Endothelial cell of umbilical vein (primary cell): ENCODE data around the gene LCN6. TPM values are rescaled to one million over a fixed set of nuclear protein-coding genes. Genes with fewer than 3 reads are reported as not detected.

ENCODE experiments used
- BruUV-seq: library from RNA; stranded (reverse); fragments of 400-500 nt; replicated peaks from 2 replicates; lab custom pipeline; 2021; lab: Mats Ljungman, UMichigan
- CTCF ChIA-PET: fragments of 300-600, 350-600 bp; sonication (Branson Sonifier 250); formaldehyde crosslinking; loops from one replicate; lab custom pipeline; 2021; ENCODE audit warnings: antibody characterized with exemption, inconsistent platforms; lab: Charles Lee
- POLR2A ChIA-PET: fragments of 300-600, 350-600 bp; sonication (Branson Sonifier 250); formaldehyde crosslinking; loops from one replicate; lab custom pipeline; 2021; ENCODE audit warnings: antibody characterized with exemption, inconsistent platforms; lab: Charles Lee
- DNase-seq: peaks from one replicate; pipeline ENCODE4 v3.0.0-alpha.2; 2011; ENCODE audit warnings: low read depth, low spot score
- FAIRE-seq: peaks from 2 replicates; lab custom pipeline; 2011; peaks lifted over from hg19 to GRCh38; lab: Jason Lieb, UNC
- H2AFZ ChIP-seq: 2 replicates; pipeline ENCODE4 v1.6.0; 2012; ENCODE audit warnings: low read depth, low read length, control low read depth, inconsistent platforms
- H3K27ac ChIP-seq: 2 replicates; pipeline ENCODE4 v1.5.1; 2011; ENCODE audit warnings: low read depth, mild to moderate bottlenecking, control low read depth, low read length, moderate library complexity; ENCODE audit not compliant: insufficient read depth
- H3K27me3 ChIP-seq, 2 experiments: 2 replicates each; pipeline versions ENCODE4 v1.6.0 to v1.6.1; 2011; ENCODE audit warnings: low read length in 2 of 2, mixed read lengths in 1 of 2; ENCODE audit not compliant: control insufficient read depth in 2 of 2, insufficient read depth in 2 of 2
- H3K36me3 ChIP-seq, 2 experiments: 2 replicates in 1 of 2; 3 replicates in 1 of 2; pipeline ENCODE4 v1.5.1; 2011; ENCODE audit warnings: low read length in 2 of 2, mild to moderate bottlenecking in 1 of 2, moderate library complexity in 1 of 2; ENCODE audit not compliant: control insufficient read depth in 2 of 2, insufficient read depth in 2 of 2; ENCODE audit errors: extremely low read depth in 1 of 2
- H3K4me1 ChIP-seq: 3 replicates; pipeline ENCODE4 v1.5.1; 2011; ENCODE audit warnings: mild to moderate bottlenecking, low read length; ENCODE audit not compliant: control insufficient read depth, insufficient read depth; ENCODE audit errors: extremely low read depth
- H3K4me2 ChIP-seq: 2 replicates; pipeline ENCODE4 v1.6.1; 2011; ENCODE audit warnings: low read length, control low read depth, mixed read lengths; ENCODE audit not compliant: insufficient read depth
- H3K4me3 ChIP-seq, 3 experiments: fragments of 200-600 bp in 1 of 3; sonication (generic), shearing (Covaris generic) in 1 of 3; replicated peaks in 1 of 3; 2 replicates each; pipeline ENCODE4 v1.5.1; 2011 to 2016; ENCODE audit warnings: control low read depth in 3 of 3, low read length in 3 of 3, mild to moderate bottlenecking in 2 of 3, inconsistent platforms in 1 of 3, low read depth in 1 of 3, moderate library complexity in 1 of 3; ENCODE audit not compliant: insufficient read depth in 1 of 3
- H3K79me2 ChIP-seq: 2 replicates; pipeline ENCODE4 v1.6.0; 2012; ENCODE audit warnings: low read length, inconsistent platforms; ENCODE audit not compliant: control insufficient read depth, insufficient read depth
- H3K9ac ChIP-seq: replicated peaks from 2 replicates; pipeline ENCODE3; 2011; ENCODE audit warnings: low read length, control low read depth; ENCODE audit not compliant: insufficient read depth; ENCODE audit errors: extremely low read depth
- H3K9me1 ChIP-seq: replicated peaks from 3 replicates; pipeline ENCODE4 v1.6.0; 2011; ENCODE audit warnings: mild to moderate bottlenecking, low read length; ENCODE audit not compliant: control insufficient read depth, insufficient read depth; ENCODE audit errors: extremely low read depth
- H3K9me3 ChIP-seq: replicated peaks from 2 replicates; pipeline ENCODE4 v1.5.1; 2012; ENCODE audit warnings: low read length, inconsistent platforms; ENCODE audit not compliant: control insufficient read depth, insufficient read depth
- H4K20me1 ChIP-seq: replicated peaks from 2 replicates; pipeline ENCODE3; 2011; ENCODE audit warnings: mild to moderate bottlenecking, low read length; ENCODE audit not compliant: control insufficient read depth, insufficient read depth; ENCODE audit errors: extremely low read depth
- CTCF ChIP-seq, 2 donors: IDR thresholded peaks; 1 replicate in 1 of 2; 2 replicates in 1 of 2; pipeline ENCODE4 v1.5.1; 2011; ENCODE audit warnings: low read length in 2 of 2, mild to moderate bottlenecking in 2 of 2, moderate library complexity in 2 of 2, control low read depth in 1 of 2, inconsistent platforms in 1 of 2, low read depth in 1 of 2; ENCODE audit not compliant: insufficient read depth in 1 of 2; ENCODE audit errors: extremely low read depth in 1 of 2
- EZH2 ChIP-seq: IDR thresholded peaks from 2 replicates; pipeline ENCODE4 v1.6.1; 2012; ENCODE audit warnings: borderline replicate concordance, low read depth, mild to moderate bottlenecking, moderate library complexity, low read length, inconsistent platforms; ENCODE audit not compliant: severe bottlenecking
- FOS ChIP-seq: IDR thresholded peaks from 2 replicates; pipeline ENCODE4 v1.6.1; 2011; ENCODE audit warnings: mild to moderate bottlenecking, low read length, moderate library complexity, borderline replicate concordance; ENCODE audit not compliant: insufficient read depth
- GATA2 ChIP-seq: IDR thresholded peaks from 2 replicates; pipeline ENCODE4 v1.7.0; 2011; ENCODE audit warnings: low read depth, mild to moderate bottlenecking, moderate library complexity, mixed read lengths, low read length; ENCODE audit not compliant: insufficient read length, insufficient read depth
- JUN ChIP-seq: IDR thresholded peaks from 2 replicates; pipeline ENCODE4 v1.6.1; 2011; ENCODE audit warnings: borderline replicate concordance, low read depth; ENCODE audit not compliant: insufficient read length, insufficient read depth
- MAX ChIP-seq: IDR thresholded peaks from 2 replicates; pipeline ENCODE4 v1.6.1; 2011; ENCODE audit not compliant: insufficient read depth, insufficient read length
- MYC ChIP-seq: IDR thresholded peaks from one replicate; pipeline ENCODE4 v1.6.1; 2011; ENCODE audit warnings: mild to moderate bottlenecking, low read depth, low read length
- POLR2A ChIP-seq: IDR thresholded peaks from 2 replicates; pipeline ENCODE4 v1.6.1; 2012; ENCODE audit warnings: low read depth, mild to moderate bottlenecking, control low read depth, low read length
- POLR2AphosphoS5 ChIP-seq: IDR thresholded peaks from 2 replicates; pipeline ENCODE4 v1.6.1; 2012; ENCODE audit warnings: low read depth, mild to moderate bottlenecking, control low read depth, low read length, moderate library complexity; ENCODE audit not compliant: insufficient read depth
- dilution Hi-C: fragments of 300-500 bp; cut with MboI; formaldehyde crosslinking; loops from one replicate; pipeline ENCODE4 v1.15.0; 2019; ENCODE audit warnings: low sequenced_read_pairs; ENCODE audit not compliant: extremely low pct_ligation_motif_present
- intact Hi-C: fragments of 100-400 bp; cut with micrococcal nuclease; formaldehyde crosslinking; loops from one replicate; pipeline ENCODE4 v1.10.0; 2022
- polyA plus RNA-seq, 4 experiments: library from polyadenylated mRNA; depleted of rRNA in 3 of 4; stranded (reverse) in 3 of 4; unstranded in 1 of 4; fragments of >200 nt; gene quantifications; 2 replicates each; pipeline versions ENCODE4 v1.2.1 to v1.2.3, GENCODE V29; 2011 to 2012; ENCODE audit warnings: missing spikeins in 1 of 4
- total RNA-seq: library from RNA; stranded (reverse); gene quantifications from 2 replicates; pipeline ENCODE4 v1.2.3, GENCODE V29; 2021

LCN6 gene
- total and polyA plus RNA-seq, 2 donors (not counting 3 experiments of a cell fraction or from before 2014, with no cell fraction given), result 0.17 TPM; not detected in 1

- Histone ChIP-seq H3K9ac (no peak overlapping the region), H3K27ac (no peak overlapping the region), H4K20me1 (no peaks in the 10 kb centered on the region), H3K27me3 (peaks cover 3 to 5% of the 10 kb centered on the region in 2 experiments), H2AFZ (no peak overlapping the region), H3K4me3 (no peak overlapping the region), H3K4me1 (no peaks in the 10 kb centered on the region), H3K9me1 (no peaks in the 10 kb centered on the region), H3K79me2 (no peaks in the 10 kb centered on the region), H3K9me3 (no peaks in the 10 kb centered on the region), H3K4me2 (no peak overlapping the region), H3K36me3 (no peaks in the 10 kb centered on the region)
- ChIA-PET CTCF (interaction anchor here (2.3 kb wide), 1 partner anchor 10 kb away, joined by 7 read pairs; no protein-coding TSS in a partner anchor), POLR2A (no interaction called here)
- no peak for DNase-seq
- TF ChIP-seq MYC (no peak), POLR2AphosphoS5 (no peak), MAX (no peak), EZH2 (no peak), JUN (no peak), POLR2A (no peak), CTCF (IDR thresholded peaks at IDR 0.05; ENCODE audit: extremely low read depth in 1 of 2, insufficient read depth in 1 of 2, low read depth in 1 of 2, low read length in 2 of 2) (no peak), FOS (no peak), GATA2 (no peak)
- no TSS peak for BruUV-seq
- intact Hi-C loops (no loop called here), dilution Hi-C loops (no loop called here)
- no peak for FAIRE-seq
Measured at GRCh38 chr9:136750526-136750925, 2.2 kb upstream of the LCN6 start.
